Calu3 (cell line): Measurements from ENCODE around the gene IL13. TPM values are rescaled to one million over a fixed set of nuclear protein-coding genes. Genes with fewer than 3 reads are reported as not detected.

Experiments
- BruUV-seq: library from RNA; stranded (reverse); fragments of 400-500 nt; replicated peaks from 2 replicates; lab custom pipeline; 2021; lab: Mats Ljungman, UMichigan
- CTCF ChIA-PET: fragments of 300-600 bp; sonication (Branson Sonifier 250); formaldehyde crosslinking; loops from one replicate; lab custom pipeline; 2022; ENCODE audit warnings: antibody characterized with exemption; lab: Charles Lee
- DNase-seq: peaks from one replicate; pipeline ENCODE4 v3.0.0; 2022
- H3K27ac Mint-ChIP-seq: one replicate; pipeline ENCODE4 v1.8.0; 2022; ENCODE audit warnings: mixed read lengths; ENCODE audit not compliant: unreplicated experiment
- H3K27me3 Mint-ChIP-seq: one replicate; pipeline ENCODE4 v1.8.0; 2022; ENCODE audit warnings: mixed read lengths; ENCODE audit not compliant: unreplicated experiment
- H3K36me3 Mint-ChIP-seq: one replicate; pipeline ENCODE4 v1.8.0; 2022; ENCODE audit warnings: mild to moderate bottlenecking, moderate library complexity, mixed read lengths; ENCODE audit not compliant: insufficient read depth, unreplicated experiment
- H3K4me1 Mint-ChIP-seq: one replicate; pipeline ENCODE4 v1.8.0; 2022; ENCODE audit warnings: mild to moderate bottlenecking, low read depth, mixed read lengths; ENCODE audit not compliant: unreplicated experiment
- H3K4me3 Mint-ChIP-seq: one replicate; pipeline ENCODE4 v1.8.0; 2022; ENCODE audit warnings: mild to moderate bottlenecking, low read depth, moderate library complexity, mixed read lengths; ENCODE audit not compliant: unreplicated experiment
- H3K9me3 Mint-ChIP-seq: one replicate; pipeline ENCODE4 v1.8.0; 2022; ENCODE audit warnings: low read depth, mixed read lengths; ENCODE audit not compliant: unreplicated experiment
- CTCF ChIP-seq: fragments of 200-600 bp; IDR thresholded peaks from one replicate; pipeline ENCODE4 v1.8.0; 2022; ENCODE audit warnings: antibody characterized with exemption; ENCODE audit not compliant: unreplicated experiment
- intact Hi-C: fragments of 100-400 bp; cut with micrococcal nuclease; formaldehyde crosslinking; loops from one replicate; pipeline ENCODE4 v1.10.0; 2022; ENCODE audit not compliant: unreplicated experiment
- total RNA-seq: library from RNA; stranded (reverse); gene quantifications from 2 replicates; pipeline ENCODE4 v1.2.3, GENCODE V29; 2022

Gene IL13
- total RNA-seq, 1 experiment from 2014 or later = not detected

- H3K27me3 Mint-ChIP-seq = no peaks in the 10 kb centered on the region
- intact Hi-C loops = no loop called here
- no peak for TF ChIP-seq CTCF
- no peaks in the 10 kb centered on the region for H3K9me3 Mint-ChIP-seq
- no peak overlapping the region for H3K27ac Mint-ChIP-seq
- H3K4me3 Mint-ChIP-seq = no peak overlapping the region
- H3K36me3 Mint-ChIP-seq = no peaks in the 10 kb centered on the region
- no peak for DNase-seq
- CTCF ChIA-PET = interaction anchor here (0.6 kb wide), 1 partner anchor 11 kb away, joined by 3 read pairs; no protein-coding TSS in a partner anchor
- H3K4me1 Mint-ChIP-seq = no peaks in the 10 kb centered on the region
- no TSS peak for BruUV-seq
Measured at GRCh38 chr5:132708645-132709044, 50.7 kb downstream of the IL13 start.

Other genes starting within 250 kb of the IL13 start
- 64.0 and 82.4 TPM in 2 replicates for gene IRF1, start 167.4 kb upstream of the IL13 start, total RNA-seq
- not detected in 2 replicates for gene IL5, start 114.7 kb upstream of the IL13 start, total RNA-seq
- 35.9 and 36.2 TPM in 2 replicates for gene RAD50, start 101.2 kb upstream of the IL13 start, total RNA-seq
- not detected in 2 replicates for gene IL4, start 15.8 kb downstream of the IL13 start, total RNA-seq
- gene KIF3A, start 79.4 kb downstream of the IL13 start, total RNA-seq = 17.5 and 18.9 TPM in 2 replicates
- 3.3 and 3.4 TPM in 2 replicates for gene CCNI2, start 89.3 kb downstream of the IL13 start, total RNA-seq
- 40.4 and 48.5 TPM in 2 replicates for gene SEPTIN8, start 119.1 kb downstream of the IL13 start, total RNA-seq
- gene SOWAHA, start 155.1 kb downstream of the IL13 start, total RNA-seq = 0.78 and 0.88 TPM in 2 replicates
- gene SHROOM1, start 172.5 kb downstream of the IL13 start, total RNA-seq = 24.5 and 27.0 TPM in 2 replicates
- 0.61 and 0.94 TPM in 2 replicates for gene GDF9, start 208.3 kb downstream of the IL13 start, total RNA-seq
- gene UQCRQ, start 208.5 kb downstream of the IL13 start, total RNA-seq = 678 and 719 TPM in 2 replicates
- gene LEAP2, start 215.5 kb downstream of the IL13 start, total RNA-seq = 2.3 and 2.8 TPM in 2 replicates